ENCODE measurements around the gene USP6NL. TPM values are rescaled to one million over a fixed set of nuclear protein-coding genes. Genes with fewer than 3 reads are reported as not detected.

Gene USP6NL
- 12.0 and 13.0 TPM in 2 replicates for polyA plus RNA-seq (2011; rRNA removed)
- 8.6 and 10.7 TPM in 2 replicates for polyA minus RNA-seq (2011; rRNA and poly(A)+ RNA removed)

- Histone ChIP-seq H3K27me3 (ENCODE audit: control insufficient read depth, insufficient read depth, low read length) (no peaks in the 10 kb centered on the region), H3K4me3 (ENCODE audit: low read depth, low read length) (peak within 1 kb of the TSS; percentile 70), H3K27ac (ENCODE audit: low read depth, low read length) (no peak within 1 kb of the TSS), H3K9me3 (ENCODE audit: control insufficient read depth, insufficient read depth, low read length) (no peaks in the 10 kb centered on the region)
- DNase-seq (ENCODE audit: low read depth, low spot score): peak; percentile 46
- POLR2A ChIA-PET: no interaction called here
- no peak for TF ChIP-seq CTCF (IDR thresholded peaks at IDR 0.05; ENCODE audit: low read depth, low read length)
- CTCF ChIA-PET: interaction anchor here (1.0 kb wide), 1 partner anchor 96 kb away, joined by 3 read pairs; no protein-coding TSS in a partner anchor
Measured at GRCh38 chr10:11611248-11612020, at the start of gene USP6NL. Gene USP6NL, minus strand, starts transcription at chr10:11611650. Its CDS starts 14,016 bp downstream, at chr10:11597634.

GRCh38 chr10:11658801-11659368 is 47.4 kb upstream of the USP6NL start:
- Histone ChIP-seq H3K27me3 (ENCODE audit: control insufficient read depth, insufficient read depth, low read length) (peaks cover 5% of the 10 kb centered on the region), H3K9me3 (ENCODE audit: control insufficient read depth, insufficient read depth, low read length) (no peaks in the 10 kb centered on the region), H3K27ac (ENCODE audit: low read depth, low read length) (no peak overlapping the region), H3K4me3 (ENCODE audit: low read depth, low read length) (no peak overlapping the region)
- DNase-seq (ENCODE audit: low read depth, low spot score): no peak
- POLR2A ChIA-PET: no interaction called here
- no peak for TF ChIP-seq CTCF (IDR thresholded peaks at IDR 0.05; ENCODE audit: low read depth, low read length)
- CTCF ChIA-PET: no interaction called here

- Histone ChIP-seq H3K27ac (ENCODE audit: low read depth, low read length) (no peak overlapping the region), H3K4me3 (ENCODE audit: low read depth, low read length) (no peak overlapping the region), H3K27me3 (ENCODE audit: control insufficient read depth, insufficient read depth, low read length) (peaks cover 3% of the 10 kb centered on the region), H3K9me3 (ENCODE audit: control insufficient read depth, insufficient read depth, low read length) (no peaks in the 10 kb centered on the region)
- DNase-seq (ENCODE audit: low read depth, low spot score): no peak
- ChIA-PET CTCF (no interaction called here), POLR2A (no interaction called here)
- no peak for TF ChIP-seq CTCF (IDR thresholded peaks at IDR 0.05; ENCODE audit: low read depth, low read length)
Measured at GRCh38 chr10:11655836-11656235, 44.4 kb upstream of the USP6NL start.

GRCh38 chr10:11654659-11655058 is 43.2 kb upstream of the USP6NL start:
- POLR2A ChIA-PET: no interaction called here
- Histone ChIP-seq H3K27ac (ENCODE audit: low read depth, low read length) (no peak overlapping the region), H3K27me3 (ENCODE audit: control insufficient read depth, insufficient read depth, low read length) (no peaks in the 10 kb centered on the region), H3K9me3 (ENCODE audit: control insufficient read depth, insufficient read depth, low read length) (no peaks in the 10 kb centered on the region), H3K4me3 (ENCODE audit: low read depth, low read length) (no peak overlapping the region)
- CTCF ChIA-PET: no interaction called here
- no peak for DNase-seq (ENCODE audit: low read depth, low spot score)
- TF ChIP-seq CTCF (IDR thresholded peaks at IDR 0.05; ENCODE audit: low read depth, low read length): no peak

- ChIA-PET CTCF (no interaction called here), POLR2A (no interaction called here)
- DNase-seq (ENCODE audit: low read depth, low spot score): no peak
- Histone ChIP-seq H3K27me3 (ENCODE audit: control insufficient read depth, insufficient read depth, low read length) (no peaks in the 10 kb centered on the region), H3K27ac (ENCODE audit: low read depth, low read length) (no peak overlapping the region), H3K4me3 (ENCODE audit: low read depth, low read length) (no peak overlapping the region), H3K9me3 (ENCODE audit: control insufficient read depth, insufficient read depth, low read length) (no peaks in the 10 kb centered on the region)
- no peak for TF ChIP-seq CTCF (IDR thresholded peaks at IDR 0.05; ENCODE audit: low read depth, low read length)
Measured at GRCh38 chr10:11653758-11654471, 42.5 kb upstream of the USP6NL start.
